MM.1S (cell line): ENCODE measurements around the gene PIP4K2B.

Experiments
- EZH2 ChIP-seq: fragments of 300-600 bp; sonication (generic); optimal IDR thresholded peaks from 2 replicates; pipeline ENCODE3; 2017; ENCODE audit warnings: low read depth, mild to moderate bottlenecking, antibody characterized with exemption, low read length, mixed read lengths
- EZH2phosphoT487 ChIP-seq: fragments of 300-600 bp; sonication (generic); IDR thresholded peaks from 2 replicates; pipeline ENCODE4 v1.6.1; 2018; ENCODE audit warnings: antibody characterized with exemption, low read length
- TF ChIP-seq, protein P1 (sequence below): fragments of 300-600 bp; sonication (generic); IDR thresholded peaks from 2 replicates; pipeline ENCODE4 v1.5.1; 2016; ENCODE audit warnings: antibody characterized with exemption, low read length, mixed read lengths

DNA sequence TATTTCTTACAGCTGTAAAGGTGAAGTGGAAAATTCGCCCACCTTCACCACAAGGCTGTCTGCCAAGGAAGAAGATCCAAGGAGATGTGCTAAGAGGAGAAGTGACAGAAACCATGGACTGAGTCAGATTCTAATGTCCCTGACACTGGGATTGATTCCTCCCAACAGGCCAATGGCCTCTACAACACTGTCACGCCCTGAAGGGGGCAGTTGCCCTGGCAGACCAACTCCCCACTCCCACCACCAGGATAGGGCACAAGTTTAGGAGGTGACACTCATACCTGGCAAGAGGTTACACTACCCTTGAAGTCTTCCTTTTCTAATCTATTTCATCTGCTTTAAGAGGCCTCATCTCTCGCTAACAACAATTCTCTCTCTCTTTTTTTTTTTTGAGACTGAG is 16.1 kb downstream of the PIP4K2B start:
- TF ChIP-seq, protein P1, sequence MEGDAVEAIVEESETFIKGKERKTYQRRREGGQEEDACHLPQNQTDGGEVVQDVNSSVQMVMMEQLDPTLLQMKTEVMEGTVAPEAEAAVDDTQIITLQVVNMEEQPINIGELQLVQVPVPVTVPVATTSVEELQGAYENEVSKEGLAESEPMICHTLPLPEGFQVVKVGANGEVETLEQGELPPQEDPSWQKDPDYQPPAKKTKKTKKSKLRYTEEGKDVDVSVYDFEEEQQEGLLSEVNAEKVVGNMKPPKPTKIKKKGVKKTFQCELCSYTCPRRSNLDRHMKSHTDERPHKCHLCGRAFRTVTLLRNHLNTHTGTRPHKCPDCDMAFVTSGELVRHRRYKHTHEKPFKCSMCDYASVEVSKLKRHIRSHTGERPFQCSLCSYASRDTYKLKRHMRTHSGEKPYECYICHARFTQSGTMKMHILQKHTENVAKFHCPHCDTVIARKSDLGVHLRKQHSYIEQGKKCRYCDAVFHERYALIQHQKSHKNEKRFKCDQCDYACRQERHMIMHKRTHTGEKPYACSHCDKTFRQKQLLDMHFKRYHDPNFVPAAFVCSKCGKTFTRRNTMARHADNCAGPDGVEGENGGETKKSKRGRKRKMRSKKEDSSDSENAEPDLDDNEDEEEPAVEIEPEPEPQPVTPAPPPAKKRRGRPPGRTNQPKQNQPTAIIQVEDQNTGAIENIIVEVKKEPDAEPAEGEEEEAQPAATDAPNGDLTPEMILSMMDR, result no peak
- no peak for TF ChIP-seq EZH2
- no peak for TF ChIP-seq EZH2phosphoT487
